GM18519 (cell line): Measurements from ENCODE around the gene SUCNR1.
"Not testable (repeated sequence)": the region's sequence is repeated elsewhere in the genome, so short reads cannot be mapped to it uniquely, and the experiment has no call there.

Source experiments
- ATAC-seq: cut with Tn5 transposase; IDR thresholded peaks from one replicate; pipeline ENCODE4 v1.9.1; 2021; ENCODE audit warnings: mild to moderate bottlenecking, moderate library complexity; ENCODE audit not compliant: unreplicated experiment, low FRiP score

The SUCNR1 gene

DNA sequence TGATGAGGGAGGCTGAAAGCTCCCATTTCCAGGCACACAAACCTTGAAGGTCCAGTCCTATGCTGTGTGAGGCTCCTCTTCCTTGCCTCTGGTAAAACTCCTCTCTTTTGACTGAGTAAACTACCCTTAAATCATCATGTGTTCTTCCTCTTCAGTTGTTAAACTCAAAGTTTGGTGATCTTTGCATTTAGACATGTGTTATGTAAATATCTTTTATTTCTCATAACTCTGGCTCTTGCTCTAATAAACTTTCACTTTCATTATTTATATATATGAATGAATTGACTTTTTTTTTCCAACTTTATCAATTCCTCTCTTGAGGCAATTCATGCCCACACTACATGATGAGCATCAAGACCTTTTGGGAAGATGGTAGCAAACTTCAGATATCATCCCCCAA lies 26.6 kb downstream of the SUCNR1 start:
- ATAC-seq, result no peak

DNA sequence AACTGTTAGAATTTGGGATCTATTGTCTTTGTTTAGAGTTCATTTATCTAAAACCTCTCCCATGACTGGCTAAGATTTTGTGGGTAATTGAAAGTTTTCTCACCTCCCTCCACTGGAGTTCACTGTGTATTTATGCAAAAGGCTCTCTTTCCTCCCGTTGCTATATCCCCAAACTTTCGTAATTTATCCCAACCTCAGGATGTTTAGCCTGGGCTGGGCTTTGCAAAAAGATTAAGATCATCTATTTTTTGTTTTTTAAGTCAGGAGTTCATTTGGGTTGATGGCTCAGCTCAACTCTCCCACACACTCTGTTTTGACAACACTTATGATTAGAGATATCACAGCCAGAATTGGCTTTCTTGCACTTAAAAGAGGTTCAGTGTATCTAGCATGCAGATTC lies 27.0 kb downstream of the SUCNR1 start:
- no peak for ATAC-seq

DNA sequence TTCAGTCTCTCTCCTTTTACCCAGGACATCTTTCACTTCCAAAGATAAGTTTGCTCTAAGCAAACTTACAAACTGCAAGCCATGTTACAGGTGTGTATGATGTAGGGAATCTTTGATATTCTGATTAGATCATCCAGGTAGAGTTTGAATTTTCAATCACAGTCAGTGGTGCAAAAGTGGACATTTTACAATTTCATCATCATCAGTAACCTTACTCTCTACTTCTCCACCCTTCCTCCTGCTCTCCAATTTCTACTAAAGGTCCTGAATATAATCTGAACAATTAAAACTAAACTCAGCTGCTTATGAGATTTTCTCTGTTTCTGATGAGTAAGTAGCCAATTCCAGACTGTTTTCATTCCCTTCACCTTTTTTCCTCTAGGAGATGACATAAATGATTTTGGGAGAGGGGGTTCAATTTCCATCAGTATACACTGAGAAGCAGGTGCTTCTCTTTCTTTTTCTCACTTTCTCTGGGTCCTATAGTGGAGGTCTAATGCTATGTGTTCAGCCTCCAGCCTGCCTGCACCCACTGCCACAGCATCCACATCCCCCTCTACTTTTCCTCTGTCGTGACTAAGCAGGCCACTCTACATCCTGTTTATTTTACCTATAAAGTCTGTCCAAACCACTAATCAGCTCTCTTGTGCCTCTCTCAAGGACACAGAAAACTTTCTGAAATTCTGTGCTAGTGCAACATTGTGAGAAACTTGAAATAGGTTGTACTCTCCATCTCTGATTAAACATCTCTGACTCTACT lies 27.6 kb downstream of the SUCNR1 start:
- ATAC-seq, result no peak

DNA sequence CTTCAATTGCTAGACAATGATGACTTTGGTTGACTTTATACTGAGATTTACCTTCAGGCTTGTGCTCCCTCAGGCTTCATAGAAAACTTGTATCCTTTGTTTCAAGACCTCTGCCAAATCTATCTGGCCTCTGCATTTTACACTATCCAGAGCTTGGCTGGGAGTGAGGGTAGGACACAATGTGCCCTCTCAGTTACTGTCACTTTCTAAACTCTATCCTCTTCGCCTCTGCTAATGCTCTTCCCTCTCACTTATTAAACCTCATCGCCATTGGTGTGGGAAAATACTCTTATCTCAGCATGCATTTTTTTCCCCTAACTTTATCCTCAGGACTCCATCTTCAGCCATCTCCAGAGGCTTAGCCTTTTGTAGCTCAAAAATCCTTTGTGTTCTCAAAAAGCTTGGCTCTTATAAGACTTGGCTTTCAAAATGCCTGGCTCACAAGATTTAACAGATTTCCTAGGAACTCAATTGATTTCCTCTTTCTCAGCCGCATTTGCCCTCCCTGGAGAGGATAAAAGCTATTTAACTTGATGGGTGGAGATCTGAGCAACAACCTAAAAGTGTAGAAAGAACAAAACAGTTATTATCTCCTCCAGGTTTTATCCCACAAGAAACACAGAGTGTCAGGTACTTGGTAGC lies 28.3 kb downstream of the SUCNR1 start:
- ATAC-seq, result no peak

DNA sequence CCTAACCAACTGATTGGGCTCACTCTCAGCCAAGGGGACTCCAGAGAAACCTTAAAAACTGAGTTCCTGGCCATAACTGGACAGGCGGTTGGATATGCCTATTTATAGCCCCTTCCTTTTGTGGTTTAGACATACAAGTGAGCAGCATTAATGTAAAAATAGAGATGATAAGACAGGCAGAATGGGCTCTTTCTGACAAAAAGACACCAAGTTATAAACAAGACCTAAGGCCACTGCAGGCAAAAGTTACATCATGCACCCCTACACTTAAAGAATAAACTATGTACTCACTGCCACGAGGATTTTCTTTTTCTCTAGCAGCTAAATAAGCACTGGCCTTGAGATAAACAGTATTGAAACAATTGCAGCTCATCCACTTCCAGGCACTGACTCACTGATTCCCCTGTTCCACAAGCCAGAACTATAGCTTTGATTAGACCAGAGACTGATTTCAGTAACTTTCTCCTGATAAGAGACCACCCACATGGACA lies 30.1 kb downstream of the SUCNR1 start:
- no peak for ATAC-seq

DNA sequence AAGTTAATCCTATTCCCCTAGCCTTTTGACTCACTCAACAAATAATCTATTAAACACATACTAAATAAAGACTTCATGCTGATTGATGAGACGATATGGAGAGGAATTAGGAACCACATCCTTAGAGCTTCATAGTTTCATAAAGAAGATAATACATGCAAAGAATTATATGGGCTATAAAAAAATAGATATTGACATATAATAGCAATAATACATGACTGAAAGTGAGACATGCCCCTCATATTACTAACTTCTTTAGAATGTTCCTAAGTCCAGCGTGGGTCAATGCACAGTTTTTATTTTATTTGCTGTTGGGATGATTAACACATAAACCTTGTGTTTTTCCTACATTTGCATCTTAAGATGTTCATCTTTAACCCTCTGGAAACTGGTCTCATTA lies 32.2 kb downstream of the SUCNR1 start:
- ATAC-seq, result no peak

DNA sequence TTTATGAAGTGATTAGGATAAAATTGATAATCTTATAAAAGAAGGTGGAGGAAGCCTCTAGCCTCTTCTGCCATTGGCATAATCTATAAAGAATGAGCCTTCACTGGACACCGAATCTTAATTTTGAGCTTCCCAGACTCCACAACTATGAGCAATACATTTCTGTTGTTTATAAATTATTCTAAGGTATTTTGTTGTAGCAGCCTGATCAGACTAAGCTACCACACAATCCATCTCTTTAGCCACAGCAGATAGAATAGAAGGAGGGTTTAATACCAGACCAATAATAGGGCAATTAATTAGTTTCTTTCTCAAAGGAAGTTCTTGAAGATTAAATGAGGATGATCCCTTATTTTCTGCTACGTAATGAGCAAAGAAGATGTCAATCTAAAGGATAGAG lies 33.3 kb downstream of the SUCNR1 start:
- no peak for ATAC-seq

DNA sequence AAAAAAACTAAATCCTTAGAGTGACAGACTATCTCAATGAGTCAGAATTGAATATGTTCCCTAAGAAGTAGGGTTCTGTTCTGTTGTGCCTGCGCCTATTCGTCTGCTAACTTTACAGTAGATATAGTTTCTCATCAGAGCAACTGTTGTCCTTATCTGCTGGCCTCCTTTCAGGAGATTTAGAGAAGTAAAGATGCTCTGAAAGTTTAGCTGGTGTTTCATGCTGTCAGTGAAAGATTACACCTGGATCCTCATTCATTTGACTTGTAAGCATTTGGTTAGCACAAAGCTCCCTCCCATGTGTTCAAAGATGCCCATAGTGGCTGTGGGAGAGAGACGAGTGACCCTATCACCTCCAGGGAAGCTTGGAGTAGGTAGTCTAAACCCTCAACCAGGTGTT lies 35.0 kb downstream of the SUCNR1 start:
- no peak for ATAC-seq

DNA sequence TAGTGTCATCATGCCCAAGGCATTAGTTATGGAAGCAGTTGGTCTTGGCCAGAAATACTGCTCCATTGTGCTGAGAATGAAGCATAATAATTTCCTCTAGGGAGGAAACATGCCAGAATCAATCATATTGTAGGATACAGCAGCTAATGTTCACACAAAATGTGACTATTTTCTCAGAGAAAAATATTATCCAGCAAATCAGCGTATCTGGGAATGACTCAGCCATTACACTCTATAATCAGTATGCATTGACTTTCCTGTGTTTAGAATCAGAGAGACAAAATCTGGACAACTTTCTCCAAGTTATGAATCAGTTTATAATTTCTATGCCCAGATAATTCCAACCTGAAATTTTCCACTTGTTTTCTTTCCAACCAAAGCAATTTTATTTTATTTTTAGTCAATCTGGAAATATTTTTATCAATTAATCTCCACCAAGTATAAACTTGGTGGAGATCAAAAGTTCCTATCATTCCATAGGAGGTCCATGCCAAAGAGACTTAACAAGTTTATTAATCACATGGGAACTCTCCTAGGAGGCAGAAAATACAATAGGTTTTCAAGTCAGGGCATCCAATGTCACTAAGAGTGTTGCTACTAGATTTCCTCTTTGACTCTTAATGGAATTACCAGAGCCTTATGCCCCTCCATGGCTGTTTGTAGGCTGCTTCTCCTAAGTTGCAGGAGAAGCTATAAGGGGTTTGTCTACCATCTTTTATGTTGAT lies 36.4 kb downstream of the SUCNR1 start:
- no peak for ATAC-seq

DNA sequence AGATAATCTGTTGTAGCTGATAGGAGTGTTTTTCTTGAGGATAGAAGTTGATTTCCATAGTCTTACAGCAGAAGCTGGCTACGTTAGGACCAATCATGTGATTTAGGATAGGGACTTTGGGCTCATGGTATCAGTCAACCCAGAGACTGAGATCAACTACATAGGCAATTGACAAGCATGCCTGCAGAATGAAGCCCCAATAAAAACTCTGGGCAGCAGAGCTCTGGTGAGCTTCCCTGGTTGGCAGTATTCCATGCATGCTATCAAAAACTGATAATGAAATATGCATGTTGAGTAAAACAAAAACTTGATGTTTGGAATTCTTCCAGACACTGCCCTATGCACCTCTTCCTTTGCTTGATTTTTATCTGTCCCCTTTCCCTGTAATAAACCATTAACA lies 38.0 kb downstream of the SUCNR1 start:
- ATAC-seq, result no peak

DNA sequence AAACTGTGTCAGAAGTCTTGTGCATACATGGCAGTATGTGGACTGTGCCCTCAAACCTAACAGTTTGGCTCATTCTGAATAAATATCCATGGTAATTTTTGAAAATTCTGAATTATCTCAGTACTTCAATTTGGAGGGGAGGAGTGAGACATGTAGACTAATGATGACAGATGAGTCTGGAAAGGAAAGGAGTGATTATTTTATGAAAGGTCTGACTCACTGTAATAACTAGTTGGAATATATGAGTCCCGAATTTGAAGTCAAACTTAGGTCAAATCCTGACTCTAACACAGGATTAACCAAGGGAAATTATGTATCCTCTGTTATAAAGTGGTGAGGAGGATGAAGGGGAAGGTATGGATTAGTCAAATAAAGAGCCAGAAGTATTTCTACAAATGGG lies 38.6 kb downstream of the SUCNR1 start:
- no peak for ATAC-seq

DNA sequence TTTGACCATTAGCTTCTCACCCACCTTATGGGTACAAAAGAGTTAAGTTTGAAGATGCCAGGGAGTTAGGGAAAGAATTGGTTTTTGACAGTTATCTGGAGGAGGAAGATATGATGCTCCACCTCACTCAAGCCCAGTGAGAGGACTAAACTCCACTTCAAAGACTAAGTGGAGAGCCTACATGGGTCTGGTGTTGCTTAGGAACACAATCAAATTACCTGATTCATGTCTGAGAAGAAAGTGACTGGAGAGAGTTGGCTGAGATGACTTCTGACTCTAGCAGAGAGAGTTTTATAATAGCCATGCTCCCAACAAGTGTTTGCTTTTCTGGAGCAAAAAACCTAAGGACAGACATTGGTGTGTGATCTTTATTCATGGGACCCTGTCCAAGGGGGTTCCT lies 43.3 kb downstream of the SUCNR1 start:
- ATAC-seq, result no peak

DNA sequence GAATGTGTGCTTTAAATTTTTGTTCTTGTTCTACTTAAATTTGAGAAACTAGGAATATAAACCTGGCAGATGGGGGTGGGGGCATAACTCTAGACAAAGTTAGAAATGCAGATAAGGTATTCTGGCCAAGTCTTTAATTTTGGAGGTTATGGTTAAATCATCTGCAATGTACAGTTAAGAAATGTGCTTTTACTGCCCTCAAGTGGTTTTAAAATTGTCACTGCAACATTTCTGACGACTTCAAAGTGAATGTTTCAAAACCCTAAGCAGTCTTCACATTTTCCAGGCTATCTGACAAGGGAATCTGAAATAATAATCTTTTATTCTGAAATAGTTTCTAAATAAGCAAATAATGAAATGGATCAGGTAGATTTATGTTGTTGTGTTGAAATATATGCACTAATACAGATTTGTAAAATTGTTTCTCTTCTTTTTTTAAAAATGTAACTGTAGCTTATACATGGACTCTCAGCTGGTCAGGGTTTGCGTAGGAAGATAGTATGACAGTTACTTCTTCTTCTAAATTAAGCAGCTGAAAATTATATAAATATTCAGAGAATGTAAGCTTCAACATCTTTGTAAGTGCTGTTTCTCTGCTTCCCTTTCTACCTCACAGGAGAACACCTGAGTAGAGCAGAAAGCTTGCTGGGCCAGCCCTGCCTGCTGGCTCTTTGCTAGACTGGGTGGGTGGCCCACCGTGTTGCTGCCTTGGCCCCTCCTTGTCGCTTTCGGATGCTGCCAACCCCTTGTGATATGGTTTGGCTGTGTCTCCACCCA lies 45.0 kb downstream of the SUCNR1 start:
- peak; percentile 44 for ATAC-seq

DNA sequence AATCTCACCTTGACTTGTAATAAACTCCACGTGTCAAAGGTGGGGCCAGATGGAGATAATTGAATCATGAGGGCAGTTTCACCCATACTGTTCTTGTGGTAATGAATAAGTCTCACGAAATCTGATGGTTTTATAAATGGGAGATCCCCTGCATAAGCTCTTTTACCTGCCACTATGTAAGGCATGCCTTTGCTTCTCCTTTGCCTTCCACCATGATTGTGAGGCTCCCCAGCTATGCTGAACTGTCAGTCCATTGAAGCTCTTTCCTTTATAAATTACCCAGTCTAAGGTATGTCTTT lies 45.5 kb downstream of the SUCNR1 start:
- no peak for ATAC-seq

DNA sequence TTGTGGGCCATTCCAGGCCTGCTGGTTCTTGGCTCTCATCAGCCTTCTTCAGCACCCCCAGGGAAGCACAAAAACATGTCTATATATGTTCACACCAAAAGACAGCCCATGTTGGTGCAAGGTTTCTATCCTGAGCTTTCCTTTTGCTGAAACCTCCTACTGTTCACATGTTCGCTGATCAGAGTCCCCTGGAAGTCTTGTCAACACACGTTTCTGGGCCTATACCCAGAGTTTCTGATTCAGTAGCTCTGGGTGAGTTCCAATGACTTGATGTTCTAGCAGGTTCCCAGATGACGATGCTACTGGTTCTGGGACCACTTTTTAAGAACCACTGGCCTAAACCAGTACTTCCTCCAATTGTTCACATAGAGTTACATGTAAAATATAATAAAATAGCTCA lies 46.0 kb downstream of the SUCNR1 start:
- no peak for ATAC-seq

DNA sequence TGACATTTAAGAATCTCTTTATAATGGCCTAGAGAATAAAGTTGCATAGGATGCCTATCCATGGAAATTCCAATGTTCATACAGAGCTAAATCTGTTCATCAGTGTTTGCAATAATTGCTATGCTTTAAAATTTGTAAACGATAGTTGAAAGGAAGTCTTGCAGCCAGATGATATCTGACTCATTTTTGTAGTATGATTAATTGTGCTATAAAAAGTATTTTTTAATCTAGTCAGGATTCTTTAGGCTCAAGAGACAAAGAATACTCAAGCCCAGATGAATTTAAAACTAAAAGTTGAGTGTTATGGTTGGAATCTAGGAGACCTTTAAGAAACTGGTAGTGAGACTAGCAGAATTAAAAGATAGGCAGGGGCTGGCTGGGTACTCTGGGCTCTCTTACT lies 50.5 kb downstream of the SUCNR1 start:
- ATAC-seq, result no peak

DNA sequence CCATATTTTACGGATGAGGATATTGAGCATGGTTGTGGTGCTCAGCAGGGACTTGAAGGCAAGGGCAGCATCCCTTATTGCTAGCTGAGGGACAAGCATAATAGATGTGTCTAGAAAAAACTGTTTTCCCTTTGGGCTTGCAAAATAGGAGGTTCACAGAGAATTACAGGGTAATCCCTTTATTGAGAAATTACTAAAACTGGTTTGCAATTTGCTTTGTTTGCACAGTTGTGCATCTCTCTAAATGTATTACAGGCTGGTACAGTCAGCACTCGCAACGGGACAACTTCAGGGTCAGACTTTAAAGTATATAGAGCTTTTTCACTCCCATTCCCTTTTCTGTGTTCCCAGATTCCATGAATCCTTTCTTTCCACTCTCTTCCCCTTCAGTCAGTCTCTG lies 51.3 kb downstream of the SUCNR1 start:
- no peak for ATAC-seq

DNA sequence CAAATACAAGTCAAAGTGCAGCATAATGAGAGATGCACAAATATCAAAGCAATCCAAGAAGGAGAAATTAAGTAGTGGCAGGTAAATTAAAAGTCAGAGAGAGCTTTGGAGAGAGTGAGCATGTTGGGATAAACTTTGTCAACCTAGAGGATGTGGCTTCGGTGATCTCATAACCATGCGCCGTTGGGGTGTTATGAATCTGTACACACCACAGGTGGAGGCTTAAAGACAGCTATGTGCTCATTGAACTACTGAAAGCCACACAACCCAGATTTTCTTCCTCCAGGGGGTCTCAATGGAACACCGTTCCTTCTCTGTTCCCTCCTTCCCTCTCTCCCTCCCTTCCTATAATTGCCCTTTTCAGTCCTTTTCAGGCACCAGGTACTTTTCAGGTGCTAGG lies 52.0 kb downstream of the SUCNR1 start:
- ATAC-seq, result no peak

DNA sequence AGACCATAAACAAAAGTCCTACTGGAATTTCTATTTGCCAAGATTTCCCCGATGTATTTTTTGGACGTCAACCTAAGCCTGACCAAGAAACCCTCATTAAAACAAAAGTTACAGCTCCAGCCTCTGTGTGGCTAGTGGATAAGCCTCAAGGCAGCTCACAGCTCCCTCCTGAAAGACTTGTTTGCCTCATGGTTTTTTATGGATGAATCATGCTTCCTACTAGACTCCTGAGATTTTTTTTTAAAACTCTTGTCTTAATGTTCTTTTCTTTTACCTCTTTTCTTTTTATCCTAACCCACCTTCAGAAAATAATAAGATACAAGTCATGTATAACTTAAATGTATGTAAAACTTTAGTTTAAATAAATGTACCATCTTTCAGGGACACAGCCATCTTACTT lies 52.4 kb downstream of the SUCNR1 start:
- no peak for ATAC-seq

DNA sequence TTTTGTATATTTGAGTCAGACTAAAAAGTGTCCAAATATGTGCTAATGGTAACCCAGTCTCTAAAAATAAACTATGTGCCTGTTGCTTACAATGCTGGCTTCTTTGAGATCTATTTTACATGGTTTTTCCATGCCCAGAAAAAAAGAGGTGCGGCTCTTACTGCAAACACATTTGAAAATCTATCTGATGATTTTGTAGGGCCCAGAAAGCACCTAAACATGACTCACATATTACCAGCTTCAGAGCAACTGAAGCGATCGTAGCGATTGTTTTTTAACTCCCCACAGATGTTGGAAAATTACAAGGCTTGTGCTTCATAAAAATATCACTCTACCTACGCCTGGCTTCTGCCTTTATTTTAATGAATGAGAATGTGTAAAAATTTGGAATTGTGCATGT lies 53.5 kb downstream of the SUCNR1 start:
- no peak for ATAC-seq

DNA sequence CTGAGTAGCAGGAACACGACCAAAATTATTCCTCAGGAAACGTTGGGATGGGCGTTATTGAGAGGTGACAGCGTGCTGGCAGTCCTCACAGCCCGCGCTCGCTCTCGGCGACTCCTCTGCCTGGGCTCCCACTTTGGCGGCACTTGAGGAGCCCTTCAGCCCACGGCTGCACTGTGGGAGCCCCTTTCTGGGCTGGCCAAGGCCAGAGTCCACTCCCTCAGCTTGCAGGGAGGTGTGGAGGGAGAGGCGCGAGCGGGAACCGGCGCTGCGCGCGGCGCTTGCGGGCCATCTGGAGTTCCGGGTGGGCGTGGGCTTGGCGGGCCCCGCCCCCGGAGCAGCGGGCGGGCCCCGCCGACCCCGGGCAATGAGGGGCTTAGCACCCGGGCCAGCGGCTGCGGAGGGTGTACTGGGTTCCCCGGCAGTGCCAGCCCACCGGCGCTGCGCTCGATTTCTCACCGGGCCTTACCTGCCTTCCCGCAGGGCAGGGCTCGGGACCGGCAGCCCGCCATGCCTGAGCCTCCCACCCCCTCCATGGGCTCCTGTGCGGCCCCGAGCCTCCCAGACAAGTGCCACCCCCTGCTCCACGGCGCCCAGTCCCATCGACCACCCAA lies 54.6 kb downstream of the SUCNR1 start:
- not testable (repeated sequence) for ATAC-seq
